GM23248 (cell line): Measurements from ENCODE around the gene WDR6. TPM values are rescaled to one million over a fixed set of nuclear protein-coding genes. Genes with fewer than 3 reads are reported as not detected.
"Not testable (repeated sequence)": the region's sequence is repeated elsewhere in the genome, so short reads cannot be mapped to it uniquely, and the experiment has no call there.

Source experiments
- DNase-seq: peaks from one replicate; pipeline ENCODE4 v3.0.0-alpha.2; 2015
- H2AFZ ChIP-seq: fragments of 200-600 bp; sonication (generic); 2 replicates; pipeline ENCODE4 v1.6.1; 2016; ENCODE audit warnings: antibody characterized with exemption
- H3F3A ChIP-seq: fragments of 200-600 bp; sonication (generic); 2 replicates; pipeline ENCODE4 v1.6.1; 2016; ENCODE audit warnings: mild to moderate bottlenecking, antibody characterized with exemption, mixed run types; ENCODE audit not compliant: insufficient read depth
- H3K27ac ChIP-seq: fragments of 200-600 bp; sonication (generic); 2 replicates; pipeline ENCODE4 v1.5.1; 2016; ENCODE audit warnings: mild to moderate bottlenecking
- H3K27me3 ChIP-seq: fragments of 200-600 bp; sonication (generic); replicated peaks from 2 replicates; pipeline ENCODE4 v1.6.1; 2016; ENCODE audit warnings: mild to moderate bottlenecking; ENCODE audit not compliant: insufficient read depth
- H3K36me3 ChIP-seq: fragments of 200-600 bp; sonication (generic); 2 replicates; pipeline ENCODE4 v1.6.1; 2016; ENCODE audit warnings: low read depth, mild to moderate bottlenecking
- H3K4me1 ChIP-seq: fragments of 200-600 bp; sonication (generic); 2 replicates; pipeline ENCODE4 v1.6.1; 2016; ENCODE audit warnings: mild to moderate bottlenecking; ENCODE audit not compliant: insufficient read depth
- H3K4me2 ChIP-seq: fragments of 200-600 bp; sonication (generic); one replicate; pipeline ENCODE4 v1.6.1; 2016; ENCODE audit warnings: mild to moderate bottlenecking; ENCODE audit not compliant: unreplicated experiment
- H3K4me3 ChIP-seq: fragments of 200-600 bp; sonication (generic); 2 replicates; pipeline ENCODE4 v1.5.1; 2016; ENCODE audit warnings: mild to moderate bottlenecking
- H3K79me2 ChIP-seq: fragments of 200-600 bp; sonication (generic); 2 replicates; pipeline ENCODE4 v1.6.1; 2016; ENCODE audit warnings: mild to moderate bottlenecking; ENCODE audit not compliant: insufficient read depth
- H3K9ac ChIP-seq: fragments of 200-600 bp; sonication (generic); 2 replicates; pipeline ENCODE4 v1.6.1; 2016; ENCODE audit warnings: mild to moderate bottlenecking
- H3K9me2 ChIP-seq: fragments of 200-600 bp; sonication (generic); 2 replicates; pipeline ENCODE4 v1.6.1; 2016; ENCODE audit warnings: mixed run types, mild to moderate bottlenecking, moderate library complexity; ENCODE audit not compliant: insufficient read depth
- H3K9me3 ChIP-seq: fragments of 200-600 bp; sonication (generic); one replicate; pipeline ENCODE4 v1.6.1; 2017; ENCODE audit warnings: low read depth
- H4K20me1 ChIP-seq: fragments of 200-600 bp; sonication (generic); 2 replicates; pipeline ENCODE4 v1.6.0; 2016; ENCODE audit not compliant: insufficient read depth
- EZH2 ChIP-seq: fragments of 200-600 bp; sonication (generic); IDR thresholded peaks from 2 replicates; pipeline ENCODE4 v1.6.1; 2018; ENCODE audit warnings: antibody characterized with exemption, mild to moderate bottlenecking; ENCODE audit not compliant: insufficient read depth, poor library complexity, severe bottlenecking
- EZH2phosphoT487 ChIP-seq: fragments of 200-600 bp; sonication (generic); IDR thresholded peaks from 2 replicates; pipeline ENCODE4 v1.6.1; 2018; ENCODE audit warnings: antibody characterized with exemption, moderate library complexity, mild to moderate bottlenecking, low read depth; ENCODE audit not compliant: insufficient read depth
- WGBS, 2 experiments: methylation state at CpG; one replicate each; pipeline ENCODE4 v1.1.6; 2015 to 2017; ENCODE audit warnings: low lambda C conversion rate in 2 of 2, low coverage in 1 of 2; ENCODE audit errors: missing lambda C conversion rate in 2 of 2; 5-methylcytosine and 5-hydroxymethylcytosine counted together
- in situ Hi-C: fragments of 300-500 bp; cut with MboI; formaldehyde crosslinking; loops from 2 replicates; pipeline ENCODE4 v1.15.0; 2020
- polyA plus RNA-seq: library from polyadenylated mRNA; unstranded; fragments of >200 nt; fragmentation: Nextera tagmentation; extraction: Ambion mirVana; gene quantifications from 2 replicates; pipeline ENCODE4 v1.2.1, GENCODE V29; 2016
- total RNA-seq: library from RNA; depleted of rRNA; stranded (reverse); fragments of >200 nt; shearing (Covaris generic); gene quantifications from 2 replicates; pipeline ENCODE4 v1.2.3, GENCODE V29; 2014

Gene WDR6
- total and polyA plus RNA-seq, 2 experiments from 2014 or later = 51.3 to 60.8 TPM

- Histone ChIP-seq H4K20me1 (no peaks in the 10 kb centered on the region), H3F3A (peaks cover 5% of the 10 kb centered on the region; the same call in 1 of the 2 replicates), H3K27ac (peak overlapping the region; percentile 94), H3K79me2 (peaks cover 66% of the 10 kb centered on the region), H3K27me3 (no peaks in the 10 kb centered on the region), H3K4me2 (peak overlapping the region; percentile 85), H3K9ac (peak overlapping the region; percentile 95), H3K4me3 (peak overlapping the region; percentile 80), H3K9me3 (no peaks in the 10 kb centered on the region), H2AFZ (peak overlapping the region; percentile 82), H3K4me1 (0 out of 2 replicates have a peak, but pooled peaks cover 11% of the 10 kb centered on the region), H3K36me3 (no peaks in the 10 kb centered on the region), H3K9me2 (no peaks in the 10 kb centered on the region)
- in situ Hi-C loops = no loop called here
- TF ChIP-seq EZH2phosphoT487 = no peak
- TF ChIP-seq EZH2 = no peak
- DNase-seq = peak; percentile 92
- WGBS, 2 experiments = 16 to 50% methylated on average over 11 to 40 of the region's 41 CpGs
These were observed 759 bp downstream of the WDR6 start for GRCh38 chr3:49007771-49008528.

DNA sequence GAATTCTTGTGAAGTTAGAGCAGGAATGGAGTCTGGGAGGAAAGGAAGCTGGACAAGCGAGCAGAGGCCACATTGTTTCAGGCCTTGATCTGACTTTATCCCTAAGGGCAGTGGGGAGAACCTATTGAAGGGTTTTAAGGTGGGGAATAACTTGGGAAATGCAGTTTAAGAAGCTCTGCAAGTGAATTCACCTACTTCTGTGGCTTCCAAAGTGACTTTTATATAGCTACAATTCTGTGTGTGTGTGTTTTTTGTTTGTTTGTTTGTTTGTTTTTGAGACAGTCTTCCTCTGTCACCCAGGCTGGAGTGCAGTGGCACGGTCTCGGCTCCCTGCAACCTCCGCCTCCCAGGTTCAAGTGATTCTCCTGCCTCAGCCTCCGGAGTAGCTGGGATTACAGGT lies 1.4 kb downstream of the WDR6 start:
- H3K9me3 ChIP-seq, H3K9me2 ChIP-seq, DNase-seq, in situ Hi-C loops, H3K27me3 ChIP-seq, H3F3A ChIP-seq, H4K20me1 ChIP-seq, H2AFZ ChIP-seq, H3K36me3 ChIP-seq: not testable (repeated sequence)
- Histone ChIP-seq H3K79me2 (peaks cover 73% of the 10 kb centered on the region), H3K4me2 (peak overlapping the region; percentile 85), H3K9ac (peak overlapping the region; percentile 95), H3K27ac (peak overlapping the region; percentile 94), H3K4me1 (0 out of 2 replicates have a peak, but pooled peaks cover 11% of the 10 kb centered on the region), H3K4me3 (peak overlapping the region; percentile 80)
- WGBS, 2 experiments = 76 to 83% methylated on average over 5 of the region's 5 CpGs

GRCh38 chr3:49009396-49009795 lies 2.2 kb downstream of the WDR6 start:
- Histone ChIP-seq H3K9ac (no peak overlapping the region), H3K4me3 (no peak overlapping the region), H3K27ac (no peak overlapping the region), H3K4me2 (no peak overlapping the region), H4K20me1 (no peaks in the 10 kb centered on the region), H3F3A (peaks cover 5% of the 10 kb centered on the region; the same call in 1 of the 2 replicates), H3K9me3 (no peaks in the 10 kb centered on the region), H2AFZ (no peak overlapping the region), H3K36me3 (no peaks in the 10 kb centered on the region; the same call in 1 of the 2 replicates), H3K79me2 (peaks cover 80% of the 10 kb centered on the region), H3K9me2 (no peaks in the 10 kb centered on the region), H3K4me1 (0 out of 2 replicates have a peak, but pooled peaks cover 11% of the 10 kb centered on the region), H3K27me3 (no peaks in the 10 kb centered on the region)
- WGBS, 2 experiments = 92 to 94% methylated on average over 3 of the region's 3 CpGs
- no peak for DNase-seq
- no peak for TF ChIP-seq EZH2
- TF ChIP-seq EZH2phosphoT487 = no peak
- in situ Hi-C loops = no loop called here

GRCh38 chr3:49012441-49013017 lies 5.3 kb downstream of the WDR6 start:
- H3K36me3 ChIP-seq = peaks cover 11% of the 10 kb centered on the region; the same call in 1 of the 2 replicates
- in situ Hi-C loops = no loop called here
- no peak overlapping the region for H3K9ac ChIP-seq
- H3F3A ChIP-seq = peaks cover 15% of the 10 kb centered on the region
- H3K27me3 ChIP-seq = no peaks in the 10 kb centered on the region
- H3K4me2 ChIP-seq = no peak overlapping the region
- H4K20me1 ChIP-seq = no peaks in the 10 kb centered on the region
- H3K27ac ChIP-seq = no peak overlapping the region
- no peak overlapping the region for H2AFZ ChIP-seq
- H3K9me3 ChIP-seq = no peaks in the 10 kb centered on the region
- 60 to 61% methylated on average over 17 of the region's 17 CpGs for WGBS, 2 experiments
- 0 out of 2 replicates have a peak, but pooled peaks cover 7% of the 10 kb centered on the region for H3K4me1 ChIP-seq
- DNase-seq = no peak
- no peak overlapping the region for H3K4me3 ChIP-seq
- no peaks in the 10 kb centered on the region for H3K9me2 ChIP-seq
- peaks cover 77% of the 10 kb centered on the region for H3K79me2 ChIP-seq
- TF ChIP-seq EZH2 (no peak), EZH2phosphoT487 (no peak)
